Right kidney (tissue), 9 donors: ENCODE data around the gene SLC25A5.
"Not testable (repeated sequence)": the region's sequence is repeated elsewhere in the genome, so short reads cannot be mapped to it uniquely, and the experiment has no call there.

Source experiments
- DNase-seq: peaks from one replicate; pipeline ENCODE4 v3.0.0-alpha.2; 2016
- long read RNA-seq, 8 donors: transcript quantifications; one replicate each; lab custom pipeline, GENCODE V29; 2026

Gene SLC25A5
- long read RNA-seq, donor 1, transcript SLC25A5-201 (4 exons, 1,274 nt), result major isoform, 217 of 500 reads
- long read RNA-seq, donor 1, transcript SLC25A5-203 (2 exons, 433 nt), result minor isoform, 106 of 500 reads
- long read RNA-seq, donor 1, partial matches to known transcripts, result 171 of 500 reads
- long read RNA-seq, donor 1, other reads (novel, unspliced or antisense), result 6 of 500 reads
- long read RNA-seq, donor 2, transcript SLC25A5-201 (4 exons, 1,274 nt), result major isoform, 113 of 236 reads
- long read RNA-seq, donor 2, transcript SLC25A5-203 (2 exons, 433 nt), result minor isoform, 93 of 236 reads
- long read RNA-seq, donor 2, partial matches to known transcripts, result 30 of 236 reads
- long read RNA-seq, donor 2, other reads (novel, unspliced or antisense), result 0 of 236 reads
- long read RNA-seq, donor 3, transcript SLC25A5-203 (2 exons, 433 nt), result minor isoform, 58 of 261 reads
- long read RNA-seq, donor 3, transcript SLC25A5-201 (4 exons, 1,274 nt), result major isoform, 98 of 261 reads
- long read RNA-seq, donor 3, partial matches to known transcripts, result 105 of 261 reads
- long read RNA-seq, donor 3, other reads (novel, unspliced or antisense), result 0 of 261 reads
- long read RNA-seq, donor 4, transcript SLC25A5-201 (4 exons, 1,274 nt), result major isoform, 161 of 359 reads
- long read RNA-seq, donor 4, transcript SLC25A5-203 (2 exons, 433 nt), result minor isoform, 78 of 359 reads
- long read RNA-seq, donor 4, partial matches to known transcripts, result 112 of 359 reads
- long read RNA-seq, donor 4, other reads (novel, unspliced or antisense), result 6 of 359 reads
- long read RNA-seq, donor 5, transcript SLC25A5-203 (2 exons, 433 nt), result minor isoform, 126 of 360 reads
- long read RNA-seq, donor 5, transcript SLC25A5-201 (4 exons, 1,274 nt), result major isoform, 185 of 360 reads
- long read RNA-seq, donor 5, partial matches to known transcripts, result 43 of 360 reads
- long read RNA-seq, donor 5, other reads (novel, unspliced or antisense), result 6 of 360 reads
- long read RNA-seq, donor 6, transcript SLC25A5-201 (4 exons, 1,274 nt), result major isoform, 169 of 436 reads
- long read RNA-seq, donor 6, transcript SLC25A5-203 (2 exons, 433 nt), result minor isoform, 90 of 436 reads
- long read RNA-seq, donor 6, partial matches to known transcripts, result 175 of 436 reads
- long read RNA-seq, donor 6, other reads (novel, unspliced or antisense), result 0 of 436 reads
- long read RNA-seq, donor 7, transcript SLC25A5-201 (4 exons, 1,274 nt), result major isoform, 281 of 634 reads
- long read RNA-seq, donor 7, transcript SLC25A5-203 (2 exons, 433 nt), result minor isoform, 124 of 634 reads
- long read RNA-seq, donor 7, partial matches to known transcripts, result 221 of 634 reads
- long read RNA-seq, donor 7, other reads (novel, unspliced or antisense), result 7 of 634 reads
- long read RNA-seq, donor 8, transcript SLC25A5-201 (4 exons, 1,274 nt), result major isoform, 215 of 437 reads
- long read RNA-seq, donor 8, transcript SLC25A5-203 (2 exons, 433 nt), result minor isoform, 74 of 437 reads
- long read RNA-seq, donor 8, partial matches to known transcripts, result 148 of 437 reads
- long read RNA-seq, donor 8, other reads (novel, unspliced or antisense), result 0 of 437 reads

GRCh38 chrX:119467842-119468550 is at the start of gene SLC25A5:
TSS of gene SLC25A5 (plus strand) at chrX:119468444. CDS start at chrX:119468516, 72 bp downstream.
- peak; percentile 76 for DNase-seq

GRCh38 chrX:119419146-119419545 is 49.1 kb upstream of the SLC25A5 start:
- no peak for DNase-seq

- no peak for DNase-seq
These were observed 48.3 kb upstream of the SLC25A5 start for GRCh38 chrX:119419898-119420297.

GRCh38 chrX:119421016-119421705 is 47.1 kb upstream of the SLC25A5 start:
- no peak for DNase-seq

- DNase-seq, result no peak
These were observed 44.6 kb upstream of the SLC25A5 start for GRCh38 chrX:119423631-119424030.

- no peak for DNase-seq
These were observed 43.2 kb upstream of the SLC25A5 start for GRCh38 chrX:119424999-119425398.

- DNase-seq, result no peak
These were observed 41.0 kb upstream of the SLC25A5 start for GRCh38 chrX:119427024-119427794.

GRCh38 chrX:119427795-119428185 is 40.5 kb upstream of the SLC25A5 start:
- DNase-seq, result no peak

GRCh38 chrX:119429471-119429870 is 38.8 kb upstream of the SLC25A5 start:
- no peak for DNase-seq

GRCh38 chrX:119441295-119441694 is 26.9 kb upstream of the SLC25A5 start:
- DNase-seq, result not testable (repeated sequence)

GRCh38 chrX:119442286-119442685 is 26.0 kb upstream of the SLC25A5 start:
- no peak for DNase-seq

GRCh38 chrX:119453202-119453601 is 15.0 kb upstream of the SLC25A5 start:
- DNase-seq, result no peak

GRCh38 chrX:119455264-119455663 is 13.0 kb upstream of the SLC25A5 start:
- DNase-seq, result no peak

- no peak for DNase-seq
These were observed 9.1 kb upstream of the SLC25A5 start for GRCh38 chrX:119459181-119459580.

- DNase-seq, result no peak
These were observed 2.7 kb upstream of the SLC25A5 start for GRCh38 chrX:119465555-119465954.

- no peak for DNase-seq
These were observed 1.3 kb upstream of the SLC25A5 start for GRCh38 chrX:119466970-119467369.

GRCh38 chrX:119467433-119467832 is 811 bp upstream of the SLC25A5 start:
- no peak for DNase-seq

- peak; percentile 75 for DNase-seq
These were observed 488 bp downstream of the SLC25A5 start for GRCh38 chrX:119468551-119469312.

GRCh38 chrX:119469313-119469635 is 1.0 kb downstream of the SLC25A5 start:
- DNase-seq, result no peak
